GM13976 (cell line): ENCODE results near the gene COL4A1.

Source experiments
- DNase-seq: peaks from one replicate; pipeline ENCODE4 v3.0.0; 2012; ENCODE audit warnings: low spot score
- CTCF ChIP-seq: IDR thresholded peaks from 2 replicates; pipeline ENCODE4 v1.5.1; 2012; ENCODE audit warnings: borderline replicate concordance, mild to moderate bottlenecking; ENCODE audit not compliant: insufficient read depth; ENCODE audit errors: extremely low read depth, missing control alignments, control extremely low read depth
- in situ Hi-C: fragments of 300-500 bp; cut with MboI; formaldehyde crosslinking; loops from one replicate; pipeline ENCODE4 v1.12.0; 2022; ENCODE audit warnings: low sequenced_read_pairs, mixed read lengths, inconsistent platforms; ENCODE audit not compliant: unreplicated experiment

Gene COL4A1

GRCh38 chr13:110192472-110192871, 114.5 kb downstream of the COL4A1 start:
- in situ Hi-C loops, result no loop called here

GRCh38 chr13:110187641-110188161, 119.3 kb downstream of the COL4A1 start:
- in situ Hi-C loops, result no loop called here
- no peak for TF ChIP-seq CTCF
- DNase-seq, result no peak

More at GRCh38 chr13:110192472-110192871, 114.5 kb downstream of the COL4A1 start:
- DNase-seq, result no peak
- TF ChIP-seq CTCF, result no peak

GRCh38 chr13:110186231-110186855, 120.6 kb downstream of the COL4A1 start:
- DNase-seq, result no peak
- in situ Hi-C loops, result no loop called here
- no peak for TF ChIP-seq CTCF

GRCh38 chr13:110185696-110186095, 121.3 kb downstream of the COL4A1 start:
- no peak for DNase-seq
- TF ChIP-seq CTCF, result no peak
- in situ Hi-C loops, result no loop called here

DNA sequence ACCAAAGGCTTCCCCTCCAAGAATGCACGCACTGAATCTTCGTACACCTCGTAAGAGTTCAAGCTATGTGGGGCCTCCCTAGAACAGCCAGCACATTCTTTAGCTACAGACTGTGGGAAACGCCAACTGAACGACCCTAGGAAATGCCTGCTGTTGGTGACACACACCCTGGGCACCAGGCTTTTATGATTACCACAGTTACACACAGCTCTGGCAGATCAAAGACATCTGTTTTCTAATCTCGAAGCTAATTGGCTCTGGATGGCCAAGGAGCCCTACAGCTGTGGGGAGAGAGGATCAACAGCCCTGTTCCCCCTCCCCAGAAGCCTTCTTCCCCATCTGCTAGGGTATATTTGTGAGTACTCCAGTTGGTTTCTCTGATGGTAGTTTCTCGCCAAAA, 123.0 kb downstream of the COL4A1 start:
- TF ChIP-seq CTCF, result no peak
- no peak for DNase-seq
- in situ Hi-C loops, result no loop called here

GRCh38 chr13:110182461-110182860, 124.5 kb downstream of the COL4A1 start:
- in situ Hi-C loops, result no loop called here

More at GRCh38 chr13:110182461-110182860, 124.5 kb downstream of the COL4A1 start:
- TF ChIP-seq CTCF, result no peak
- DNase-seq, result no peak
